NCI-H187 (cell line): Measurements from ENCODE around the gene GRID1.
"Not testable (repeated sequence)": the region's sequence is repeated elsewhere in the genome, so short reads cannot be mapped to it uniquely, and the experiment has no call there.

Source experiments
- DNase-seq, 2 experiments: peaks; one replicate each; lab custom pipeline; 2025; lab: John Stamatoyannopoulos, UW

The GRID1 gene

DNA sequence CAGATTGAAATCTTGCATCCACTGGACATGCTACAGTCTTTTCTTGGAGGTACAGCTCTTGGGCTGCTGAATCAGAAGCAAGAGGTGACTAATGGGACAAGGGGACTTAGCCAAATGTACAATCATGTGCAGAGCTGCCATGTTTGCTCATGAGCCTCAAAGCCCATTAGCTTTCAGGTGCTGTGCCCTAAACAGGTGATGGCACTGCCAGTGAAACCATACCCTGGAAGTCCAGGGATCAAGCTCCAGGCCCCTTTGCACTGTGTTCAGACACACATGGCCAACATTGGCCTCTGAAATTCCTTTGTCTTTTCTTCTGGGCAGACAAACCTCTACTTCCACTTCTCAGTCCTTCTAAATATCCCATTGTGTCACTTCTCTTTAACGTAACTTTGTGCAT lies 328.2 kb downstream of the GRID1 start:
- no peak for DNase-seq

DNA sequence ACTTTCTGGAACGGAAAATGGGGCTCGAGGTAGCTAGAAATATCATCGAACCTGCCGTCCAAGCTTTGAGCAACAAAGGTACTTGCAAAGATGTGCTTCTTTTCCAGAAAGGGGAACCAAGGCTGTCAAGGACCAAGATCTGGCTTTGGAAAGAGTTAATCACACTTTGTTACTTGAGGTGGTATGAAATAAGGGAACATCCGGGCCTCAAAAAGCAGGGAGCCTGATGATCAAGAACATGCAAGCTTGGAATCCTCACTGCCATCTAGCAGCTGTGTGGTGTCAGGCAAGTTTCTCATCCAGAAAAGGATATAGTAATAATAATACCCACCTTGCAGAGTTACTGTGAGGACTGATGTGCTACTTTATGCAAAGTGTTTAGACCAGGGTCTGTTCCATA lies 329.5 kb downstream of the GRID1 start:
- DNase-seq = no peak

GRCh38 chr10:86036544-86036831 lies 330.1 kb downstream of the GRID1 start:
- DNase-seq = no peak

DNA sequence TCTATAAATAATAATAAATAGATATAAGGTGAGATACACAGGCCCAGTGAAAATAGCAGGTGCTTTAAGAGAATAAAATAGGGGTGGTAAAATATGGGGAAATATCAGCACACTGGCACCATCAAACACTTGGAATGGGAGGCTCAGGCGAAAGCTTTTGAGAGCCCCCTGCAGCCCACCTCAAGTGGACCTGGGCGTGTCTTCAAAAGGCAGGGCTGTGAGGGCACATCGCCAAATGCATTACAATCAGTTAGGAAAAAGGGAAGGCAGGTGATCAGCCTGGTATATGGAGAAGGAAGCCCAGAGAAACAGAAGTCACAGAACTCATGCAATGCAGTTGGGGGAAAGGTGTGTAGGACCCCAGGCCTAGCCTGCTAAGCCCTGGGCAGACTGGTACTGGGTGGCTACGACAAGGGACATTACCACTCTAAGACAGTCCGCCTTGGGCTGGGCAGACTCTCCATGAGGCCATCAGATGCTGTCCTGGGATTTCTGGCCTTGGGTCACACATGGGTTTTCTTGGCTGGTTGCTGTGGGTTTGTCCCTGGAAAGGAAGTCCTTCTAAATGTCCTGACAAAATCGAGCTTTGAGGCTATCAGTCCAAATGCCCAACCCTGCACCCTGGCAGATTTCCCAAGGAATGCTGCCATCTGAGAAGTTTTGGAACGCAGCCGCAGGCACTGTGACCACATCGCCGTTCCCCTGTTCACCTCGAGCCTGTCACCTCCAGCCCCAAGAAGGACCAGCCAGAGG lies 330.6 kb downstream of the GRID1 start:
- no peak for DNase-seq

DNA sequence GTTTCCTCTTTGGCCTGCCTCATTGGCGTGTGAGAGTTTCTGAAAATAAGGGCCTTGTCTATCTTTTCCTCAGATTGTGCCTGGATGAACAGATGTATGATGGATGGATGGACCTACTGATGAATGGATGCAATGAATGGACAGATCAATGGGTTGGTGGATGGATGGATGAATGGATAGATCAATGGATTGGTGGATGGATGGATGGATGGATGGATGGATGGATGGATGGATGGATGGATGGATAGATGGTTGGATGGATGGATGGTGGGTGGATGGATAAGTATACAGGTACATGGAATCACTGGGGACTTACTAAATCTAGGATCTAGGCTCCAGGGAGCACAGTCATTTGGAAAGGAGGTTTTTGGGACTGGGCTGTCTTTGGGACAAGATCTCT lies 331.9 kb downstream of the GRID1 start:
- DNase-seq = no peak

GRCh38 chr10:86033581-86033980 lies 333.0 kb downstream of the GRID1 start:
- DNase-seq = no peak

DNA sequence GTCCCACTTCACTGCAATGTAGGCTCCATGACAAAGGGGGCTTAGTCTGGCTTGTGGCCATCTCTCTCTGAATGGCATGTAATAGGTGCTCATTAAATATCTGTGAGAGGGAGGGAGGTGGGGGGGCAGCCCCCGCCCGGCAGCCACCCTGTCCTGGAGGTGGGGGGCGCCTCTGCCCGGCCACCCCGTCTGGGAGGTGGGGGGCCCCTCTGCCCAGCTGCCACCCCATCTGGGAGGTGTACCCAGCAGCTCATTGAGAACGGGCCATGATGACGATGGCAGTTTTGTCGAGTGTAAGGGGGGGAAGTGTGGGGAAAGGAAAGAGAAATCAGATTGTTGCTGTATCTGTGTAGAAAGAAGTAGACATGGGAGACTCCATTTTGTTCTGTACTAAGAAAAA lies 334.5 kb downstream of the GRID1 start:
- not testable (repeated sequence) for DNase-seq

DNA sequence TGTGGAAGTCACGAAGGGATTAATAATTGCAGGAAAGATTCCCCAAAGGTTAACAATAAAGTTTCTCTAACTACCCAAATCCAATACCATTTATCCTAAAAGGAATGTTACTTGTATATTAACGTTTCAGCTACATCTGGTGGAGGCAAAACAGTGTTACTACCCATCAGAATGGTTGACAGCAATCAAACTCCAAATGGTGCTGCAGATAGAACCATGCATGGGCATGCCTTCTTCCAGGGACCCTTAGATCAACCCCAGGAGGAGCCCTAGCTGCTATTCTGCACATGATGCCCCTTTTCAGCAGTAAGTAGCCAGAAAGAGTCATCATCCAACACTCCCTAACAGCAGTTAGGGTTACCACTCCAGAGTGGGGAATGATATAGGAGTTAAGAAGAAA lies 336.3 kb downstream of the GRID1 start:
- no peak for DNase-seq

DNA sequence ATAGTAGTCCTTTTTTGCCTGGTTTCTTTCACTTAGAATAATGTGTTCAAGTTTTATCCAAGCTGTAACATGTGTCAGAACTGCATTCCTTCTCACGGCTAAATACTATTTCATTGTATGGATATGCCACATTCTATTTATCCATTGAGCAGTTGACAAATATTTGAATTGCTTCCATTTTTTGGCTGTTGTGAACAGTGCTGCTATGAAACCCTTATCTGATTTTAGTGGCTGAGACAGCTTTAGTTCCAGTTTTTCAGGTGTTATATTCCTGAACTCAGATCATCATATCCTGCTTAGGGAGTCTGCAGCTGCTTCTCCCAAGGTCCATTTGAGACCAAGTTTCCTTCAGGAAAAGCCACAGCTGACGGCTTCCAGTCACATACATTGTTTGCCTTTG lies 339.2 kb downstream of the GRID1 start:
- DNase-seq = no peak

- DNase-seq = no peak
Observed at GRCh38 chr10:86025509-86025908, 341.1 kb downstream of the GRID1 start.

GRCh38 chr10:86024281-86025041 lies 342.1 kb downstream of the GRID1 start:
- no peak for DNase-seq

DNA sequence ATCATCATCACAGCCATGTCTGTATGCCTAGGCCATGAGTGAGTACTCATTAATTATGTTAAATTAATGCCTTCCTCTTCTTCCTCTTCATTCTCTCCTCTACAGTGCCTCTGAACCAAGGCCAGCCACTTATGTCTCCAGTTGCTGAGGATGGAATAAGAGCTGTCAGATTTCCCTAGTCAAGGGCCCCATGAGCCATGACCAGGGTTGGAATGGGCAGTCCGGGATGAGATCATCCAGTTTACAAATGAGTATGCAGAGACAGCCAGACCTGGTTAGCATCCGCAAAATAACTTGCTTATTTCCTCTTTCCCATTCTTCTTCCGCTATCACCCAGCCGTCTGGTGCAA lies 342.7 kb downstream of the GRID1 start:
- DNase-seq = no peak

- no peak for DNase-seq
Observed at GRCh38 chr10:86023336-86023735, 343.3 kb downstream of the GRID1 start.

DNA sequence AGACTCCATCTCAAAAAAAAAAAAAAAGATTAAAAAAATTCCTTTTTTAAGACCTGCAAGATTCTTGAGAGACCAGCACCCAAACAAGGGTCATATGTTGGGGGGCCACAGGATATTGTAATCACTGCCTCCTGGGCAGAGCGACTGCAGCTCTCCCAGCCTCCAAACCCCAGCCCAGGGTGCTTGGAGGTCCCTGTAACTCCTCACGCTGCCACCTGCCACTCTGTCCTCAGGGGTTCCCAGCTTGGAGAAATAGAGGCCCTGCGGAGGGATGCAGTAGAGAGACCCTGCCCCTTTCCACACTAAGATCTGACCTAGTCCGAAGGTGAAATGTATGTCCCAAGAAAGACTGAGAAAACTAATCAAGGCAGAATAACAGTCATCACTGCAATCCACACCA lies 343.7 kb downstream of the GRID1 start:
- DNase-seq = no peak

- no peak for DNase-seq
Observed at GRCh38 chr10:86020134-86020533, 346.5 kb downstream of the GRID1 start.

DNA sequence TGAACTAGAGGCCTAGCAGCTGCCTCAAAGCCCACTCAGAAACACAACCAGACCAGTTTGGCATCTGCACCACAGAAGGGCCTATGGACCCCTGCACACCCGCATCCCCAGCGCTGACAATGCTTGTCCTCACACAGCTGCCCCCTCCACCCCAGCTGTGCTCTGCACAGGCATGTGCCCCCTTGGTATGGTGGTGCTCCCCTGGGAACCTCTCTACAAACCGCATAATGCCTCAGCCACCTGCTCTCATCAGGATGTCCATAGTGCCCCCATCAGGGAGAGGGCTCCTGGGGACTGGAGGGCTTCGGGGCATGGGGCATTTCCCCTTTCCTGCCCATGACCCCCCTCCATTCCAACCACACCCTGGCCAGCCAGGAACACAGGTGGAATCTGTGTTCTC lies 347.5 kb downstream of the GRID1 start:
- no peak for DNase-seq

GRCh38 chr10:86018735-86019058 lies 347.9 kb downstream of the GRID1 start:
- no peak for DNase-seq

GRCh38 chr10:86017841-86018734 lies 348.5 kb downstream of the GRID1 start:
- DNase-seq = peak; percentile 34 to 42

- no peak for DNase-seq
Observed at GRCh38 chr10:86013568-86013967, 353.0 kb downstream of the GRID1 start.

- DNase-seq = no peak
Observed at GRCh38 chr10:86007171-86007570, 359.4 kb downstream of the GRID1 start.

DNA sequence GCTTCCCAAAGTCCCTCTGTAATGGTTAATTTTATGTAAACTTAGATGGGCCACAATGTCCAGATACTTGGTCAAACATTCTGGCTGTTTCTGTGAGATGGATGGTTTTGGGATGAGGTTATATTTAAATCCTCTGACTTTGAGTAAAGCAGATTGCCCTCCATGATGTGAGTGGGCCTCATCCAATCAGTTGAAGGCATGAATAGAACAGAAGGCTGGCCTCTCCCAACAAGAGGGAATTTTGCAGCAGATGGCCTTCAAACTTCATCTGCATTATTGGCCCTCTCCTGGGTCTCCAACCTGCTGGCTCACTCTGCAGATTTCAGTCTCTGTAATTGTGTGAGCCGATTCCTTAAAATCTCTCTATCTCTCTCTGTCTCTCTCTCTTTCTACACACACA lies 362.3 kb downstream of the GRID1 start:
- DNase-seq = no peak

GRCh38 chr10:86003201-86003621 lies 363.4 kb downstream of the GRID1 start:
- DNase-seq = no peak

DNA sequence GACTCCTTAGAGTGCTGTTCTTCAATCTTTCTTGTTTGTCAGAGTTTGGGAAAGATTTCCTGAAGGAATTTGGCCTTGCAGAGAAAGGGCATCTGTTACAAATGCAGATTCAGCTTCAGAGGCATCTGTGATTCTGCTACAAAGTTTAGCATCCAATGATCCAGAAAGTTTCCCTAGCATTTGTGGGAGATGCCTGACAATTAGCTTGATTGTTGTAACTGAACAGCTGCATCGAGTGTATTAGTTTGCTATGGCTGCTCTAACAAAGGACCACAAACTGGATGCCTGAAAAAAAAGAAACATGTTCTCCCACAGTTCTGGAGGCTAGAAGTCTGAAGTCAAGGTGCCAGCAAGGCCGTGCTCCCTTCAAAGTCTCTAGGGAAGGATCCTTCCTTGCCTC lies 365.1 kb downstream of the GRID1 start:
- no peak for DNase-seq
